ENCODE measurements around the gene SLF2. TPM values are rescaled to one million over a fixed set of nuclear protein-coding genes. Genes with fewer than 3 reads are reported as not detected.

Gene SLF2
- total and polyA plus RNA-seq, 2 of the 13 experiments (the other 11 are each of a cell fraction or from before 2014, with no cell fraction given): 12.2 to 48.1 TPM

DNA sequence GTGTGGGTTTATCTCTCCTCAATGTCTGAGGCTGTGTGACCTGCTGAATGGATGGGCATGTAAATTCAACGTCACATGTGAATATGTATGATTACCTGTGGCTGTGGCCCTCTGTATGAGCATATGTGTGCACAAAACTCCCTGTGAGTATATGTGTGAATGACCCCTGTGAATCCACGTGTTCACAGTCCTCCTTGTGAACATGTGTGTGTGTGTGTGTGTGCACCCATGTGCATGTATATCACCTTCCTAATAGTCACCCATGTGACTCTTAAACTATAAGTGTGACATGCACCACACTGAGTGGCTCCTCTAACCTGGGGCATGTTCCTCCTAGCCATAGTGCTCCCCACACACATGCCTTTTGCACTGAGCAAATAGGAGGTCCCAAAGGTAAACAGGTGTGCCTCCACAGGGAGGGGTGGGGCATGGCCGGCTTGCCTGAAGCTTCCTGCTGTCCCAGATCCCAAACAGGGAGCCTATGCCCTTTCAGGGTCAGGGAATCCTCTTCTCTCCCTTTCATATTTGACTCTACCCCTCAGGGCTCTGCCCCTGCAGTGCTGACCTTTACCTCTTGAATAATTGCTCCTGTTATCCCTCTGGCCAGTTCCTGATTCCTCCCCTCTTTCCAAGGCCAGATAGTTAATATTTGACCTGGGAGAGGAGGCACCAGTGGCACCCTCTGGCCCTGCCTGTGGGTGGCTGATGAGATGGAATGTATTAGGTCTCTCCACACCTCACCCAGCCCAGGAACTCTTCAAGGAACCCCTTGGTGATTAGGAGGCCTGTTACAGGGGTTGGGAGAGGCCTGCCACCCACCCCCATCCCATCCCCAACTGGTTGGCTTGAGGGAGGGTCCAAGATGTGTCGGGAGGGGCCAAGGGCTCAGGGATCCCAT, 58.4 kb downstream of the SLF2 start (continued):
- TF ChIP-seq BCL6 (CRISPR knock-in tag; IDR thresholded peaks at IDR 0.05) (peak; percentile 92), TOE1 (CRISPR knock-in tag; IDR thresholded peaks at IDR 0.05) (0 out of 2 replicates have a peak, but pooled peaks have one; percentile 64), ZNF746 (CRISPR knock-in tag; IDR thresholded peaks at IDR 0.05) (peak; percentile 91), ZNF790 (CRISPR knock-in tag; IDR thresholded peaks at IDR 0.05; ENCODE audit: borderline replicate concordance) (no peak), TOPORS (CRISPR knock-in tag; IDR thresholded peaks at IDR 0.05) (no peak), PHF8 (CRISPR knock-in tag; IDR thresholded peaks at IDR 0.05) (no peak; the same call in 1 of the 2 replicates), RXRA (CRISPR knock-in tag; IDR thresholded peaks at IDR 0.05) (peak; percentile 95), ZFP1 (CRISPR knock-in tag; IDR thresholded peaks at IDR 0.05) (no peak), KAT7 (CRISPR knock-in tag; IDR thresholded peaks at IDR 0.05; ENCODE audit: borderline replicate concordance) (peak; percentile 19; the same call in 1 of the 2 replicates), ZNF143 (CRISPR knock-in tag; IDR thresholded peaks at IDR 0.05) (peak; percentile 47; the same call in 1 of the 2 replicates), BRD4 (CRISPR knock-in tag; IDR thresholded peaks at IDR 0.05) (no peak; the same call in 1 of the 2 replicates), AGO2 (optimal IDR thresholded peaks at IDR 0.05; ENCODE audit: low read depth, low read length) (no peak), MAZ (IDR thresholded peaks at IDR 0.05; ENCODE audit: borderline replicate concordance, low read depth, low read length) (0 out of 2 replicates have a peak, but pooled peaks have one; percentile 46), MAZ (CRISPR knock-in tag; IDR thresholded peaks at IDR 0.05; ENCODE audit: low read depth) (peak; percentile 75), ZNF572 (CRISPR knock-in tag; IDR thresholded peaks at IDR 0.05) (no peak)
- TF ChIP-seq, protein P1, sequence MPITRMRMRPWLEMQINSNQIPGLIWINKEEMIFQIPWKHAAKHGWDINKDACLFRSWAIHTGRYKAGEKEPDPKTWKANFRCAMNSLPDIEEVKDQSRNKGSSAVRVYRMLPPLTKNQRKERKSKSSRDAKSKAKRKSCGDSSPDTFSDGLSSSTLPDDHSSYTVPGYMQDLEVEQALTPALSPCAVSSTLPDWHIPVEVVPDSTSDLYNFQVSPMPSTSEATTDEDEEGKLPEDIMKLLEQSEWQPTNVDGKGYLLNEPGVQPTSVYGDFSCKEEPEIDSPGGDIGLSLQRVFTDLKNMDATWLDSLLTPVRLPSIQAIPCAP (CRISPR knock-in tag; IDR thresholded peaks at IDR 0.05; ENCODE audit: low read depth): peak; percentile 12; the same call in 1 of the 2 replicates
- TF ChIP-seq, protein P2, sequence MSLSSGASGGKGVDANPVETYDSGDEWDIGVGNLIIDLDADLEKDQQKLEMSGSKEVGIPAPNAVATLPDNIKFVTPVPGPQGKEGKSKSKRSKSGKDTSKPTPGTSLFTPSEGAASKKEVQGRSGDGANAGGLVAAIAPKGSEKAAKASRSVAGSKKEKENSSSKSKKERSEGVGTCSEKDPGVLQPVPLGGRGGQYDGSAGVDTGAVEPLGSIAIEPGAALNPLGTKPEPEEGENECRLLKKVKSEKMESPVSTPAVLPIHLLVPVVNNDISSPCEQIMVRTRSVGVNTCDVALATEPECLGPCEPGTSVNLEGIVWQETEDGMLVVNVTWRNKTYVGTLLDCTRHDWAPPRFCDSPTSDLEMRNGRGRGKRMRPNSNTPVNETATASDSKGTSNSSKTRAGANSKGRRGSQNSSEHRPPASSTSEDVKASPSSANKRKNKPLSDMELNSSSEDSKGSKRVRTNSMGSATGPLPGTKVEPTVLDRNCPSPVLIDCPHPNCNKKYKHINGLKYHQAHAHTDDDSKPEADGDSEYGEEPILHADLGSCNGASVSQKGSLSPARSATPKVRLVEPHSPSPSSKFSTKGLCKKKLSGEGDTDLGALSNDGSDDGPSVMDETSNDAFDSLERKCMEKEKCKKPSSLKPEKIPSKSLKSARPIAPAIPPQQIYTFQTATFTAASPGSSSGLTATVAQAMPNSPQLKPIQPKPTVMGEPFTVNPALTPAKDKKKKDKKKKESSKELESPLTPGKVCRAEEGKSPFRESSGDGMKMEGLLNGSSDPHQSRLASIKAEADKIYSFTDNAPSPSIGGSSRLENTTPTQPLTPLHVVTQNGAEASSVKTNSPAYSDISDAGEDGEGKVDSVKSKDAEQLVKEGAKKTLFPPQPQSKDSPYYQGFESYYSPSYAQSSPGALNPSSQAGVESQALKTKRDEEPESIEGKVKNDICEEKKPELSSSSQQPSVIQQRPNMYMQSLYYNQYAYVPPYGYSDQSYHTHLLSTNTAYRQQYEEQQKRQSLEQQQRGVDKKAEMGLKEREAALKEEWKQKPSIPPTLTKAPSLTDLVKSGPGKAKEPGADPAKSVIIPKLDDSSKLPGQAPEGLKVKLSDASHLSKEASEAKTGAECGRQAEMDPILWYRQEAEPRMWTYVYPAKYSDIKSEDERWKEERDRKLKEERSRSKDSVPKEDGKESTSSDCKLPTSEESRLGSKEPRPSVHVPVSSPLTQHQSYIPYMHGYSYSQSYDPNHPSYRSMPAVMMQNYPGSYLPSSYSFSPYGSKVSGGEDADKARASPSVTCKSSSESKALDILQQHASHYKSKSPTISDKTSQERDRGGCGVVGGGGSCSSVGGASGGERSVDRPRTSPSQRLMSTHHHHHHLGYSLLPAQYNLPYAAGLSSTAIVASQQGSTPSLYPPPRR (CRISPR knock-in tag; IDR thresholded peaks at IDR 0.05; ENCODE audit: borderline replicate concordance): peak; percentile 89; the same call in 1 of the 2 replicates
- TF ChIP-seq, protein P3, sequence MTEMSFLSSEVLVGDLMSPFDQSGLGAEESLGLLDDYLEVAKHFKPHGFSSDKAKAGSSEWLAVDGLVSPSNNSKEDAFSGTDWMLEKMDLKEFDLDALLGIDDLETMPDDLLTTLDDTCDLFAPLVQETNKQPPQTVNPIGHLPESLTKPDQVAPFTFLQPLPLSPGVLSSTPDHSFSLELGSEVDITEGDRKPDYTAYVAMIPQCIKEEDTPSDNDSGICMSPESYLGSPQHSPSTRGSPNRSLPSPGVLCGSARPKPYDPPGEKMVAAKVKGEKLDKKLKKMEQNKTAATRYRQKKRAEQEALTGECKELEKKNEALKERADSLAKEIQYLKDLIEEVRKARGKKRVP (CRISPR knock-in tag; IDR thresholded peaks at IDR 0.05): no peak
- TF ChIP-seq, protein P4, sequence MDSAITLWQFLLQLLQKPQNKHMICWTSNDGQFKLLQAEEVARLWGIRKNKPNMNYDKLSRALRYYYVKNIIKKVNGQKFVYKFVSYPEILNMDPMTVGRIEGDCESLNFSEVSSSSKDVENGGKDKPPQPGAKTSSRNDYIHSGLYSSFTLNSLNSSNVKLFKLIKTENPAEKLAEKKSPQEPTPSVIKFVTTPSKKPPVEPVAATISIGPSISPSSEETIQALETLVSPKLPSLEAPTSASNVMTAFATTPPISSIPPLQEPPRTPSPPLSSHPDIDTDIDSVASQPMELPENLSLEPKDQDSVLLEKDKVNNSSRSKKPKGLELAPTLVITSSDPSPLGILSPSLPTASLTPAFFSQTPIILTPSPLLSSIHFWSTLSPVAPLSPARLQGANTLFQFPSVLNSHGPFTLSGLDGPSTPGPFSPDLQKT (CRISPR knock-in tag; IDR thresholded peaks at IDR 0.05; ENCODE audit: borderline replicate concordance): no peak

Data from HepG2 (cell line).